GM19099 (cell line): ENCODE results near the gene FAM234B.

Source experiments
- POLR2A ChIP-seq: IDR thresholded peaks from 3 replicates; pipeline ENCODE4 v1.6.1; 2011; ENCODE audit warnings: low read depth; ENCODE audit not compliant: insufficient read length; ENCODE audit errors: extremely low read depth

Gene FAM234B

DNA sequence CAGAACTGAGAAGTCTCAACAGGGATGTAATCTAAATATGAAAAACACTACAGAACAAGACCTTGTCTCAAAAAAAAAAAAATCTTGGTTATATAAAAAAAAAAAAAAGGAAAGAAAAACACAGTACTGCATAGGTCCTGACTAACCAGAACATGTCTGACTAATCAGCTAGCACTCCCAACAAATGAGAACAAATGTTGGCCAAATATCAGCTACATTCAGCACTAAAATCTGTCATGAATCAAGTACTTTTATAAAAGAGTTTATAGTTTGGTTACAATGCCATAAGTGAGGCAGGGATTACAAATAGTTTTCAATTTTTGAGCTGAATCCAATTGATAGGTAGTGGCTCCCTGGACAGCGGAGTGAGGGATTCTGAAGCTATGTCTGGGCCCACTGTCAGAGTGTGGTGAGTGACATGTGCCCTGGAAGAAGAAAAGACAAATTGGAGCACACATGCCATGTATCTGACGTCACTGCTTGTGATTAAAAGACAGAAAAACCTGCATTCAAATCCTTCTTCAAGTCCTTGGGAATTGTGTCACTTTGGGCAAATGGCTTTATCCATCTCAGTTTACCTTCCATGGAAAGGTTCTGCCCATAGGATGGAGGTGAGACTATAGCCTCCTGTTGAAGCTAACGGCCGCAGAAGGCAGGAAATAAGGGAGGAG, 5.6 kb upstream of the FAM234B start:
- no peak for TF ChIP-seq POLR2A

DNA sequence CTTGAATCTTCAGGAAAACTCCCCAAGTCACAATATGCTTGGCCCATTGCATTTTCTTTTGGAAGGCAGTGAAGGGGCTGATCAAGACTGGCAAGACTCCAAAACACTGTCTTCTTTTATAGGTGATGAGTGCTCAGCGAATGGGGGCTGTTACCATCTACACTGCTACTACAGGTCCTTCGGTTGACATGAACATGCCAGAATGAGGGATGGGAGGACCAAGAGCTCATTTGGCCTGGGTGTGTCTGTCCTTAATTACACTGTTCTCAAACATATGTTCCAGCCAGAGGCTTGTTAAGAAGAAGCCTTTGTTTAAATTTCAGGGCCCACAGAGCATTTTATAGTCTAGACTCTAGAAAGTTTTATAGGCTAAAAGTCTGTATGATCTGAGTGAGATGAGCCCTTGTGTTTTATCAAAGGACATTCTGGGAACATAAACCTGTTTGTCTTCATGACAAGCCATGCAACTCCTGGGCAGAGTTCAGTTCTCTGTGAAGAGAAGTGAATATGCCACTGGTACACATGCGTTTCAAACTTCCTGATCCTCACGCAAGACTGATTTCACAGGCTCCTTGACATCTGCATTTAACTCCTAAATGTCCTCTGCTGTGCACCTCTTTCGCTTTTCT, 4.7 kb upstream of the FAM234B start:
- TF ChIP-seq POLR2A: no peak

DNA sequence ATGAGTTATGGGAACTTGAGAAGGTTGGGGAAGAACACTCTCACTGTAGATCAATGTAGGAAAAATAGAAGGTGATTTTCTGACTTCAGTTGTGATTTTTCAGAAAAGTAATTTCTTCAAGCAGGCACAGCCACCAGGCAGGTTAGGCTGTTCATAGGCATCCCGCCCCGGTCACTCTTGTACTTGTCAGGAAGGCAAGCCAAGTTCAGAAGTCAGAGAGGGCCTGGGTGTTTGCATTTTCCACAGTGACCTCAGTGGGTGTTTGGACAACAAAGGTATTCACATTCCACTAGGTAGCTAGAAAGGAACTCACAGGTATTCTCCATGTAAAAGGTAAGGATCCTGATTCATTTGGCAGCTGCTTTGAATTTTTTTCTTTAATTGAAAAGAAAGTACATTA, 3.0 kb upstream of the FAM234B start:
- no peak for TF ChIP-seq POLR2A

DNA sequence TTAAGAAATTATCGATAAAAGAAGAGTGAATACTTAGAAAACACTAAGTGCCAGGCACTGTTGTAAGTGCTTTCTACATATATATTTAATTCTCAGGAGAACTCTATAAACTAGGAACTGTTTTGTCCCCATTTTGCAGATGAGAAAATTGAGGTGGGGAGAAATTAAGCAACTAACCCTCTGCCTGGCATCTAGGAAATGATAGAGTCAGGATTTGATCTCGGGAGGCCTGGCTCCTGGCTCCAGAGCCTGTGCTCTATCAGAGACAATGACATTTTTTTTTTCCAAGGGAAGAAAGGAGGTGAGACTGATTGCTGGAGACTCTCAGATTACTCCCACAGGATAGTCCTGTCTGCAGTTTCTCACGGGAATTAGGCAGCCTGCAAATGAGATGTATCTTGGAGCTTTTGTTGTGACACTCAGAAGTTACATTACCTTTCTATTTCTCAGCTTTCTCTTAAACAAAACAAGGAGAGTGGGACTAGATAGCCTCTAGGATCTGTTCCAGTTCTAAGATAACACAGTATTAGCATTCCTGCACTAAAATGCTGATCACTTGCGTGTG, 1.4 kb upstream of the FAM234B start:
- no peak for TF ChIP-seq POLR2A

DNA sequence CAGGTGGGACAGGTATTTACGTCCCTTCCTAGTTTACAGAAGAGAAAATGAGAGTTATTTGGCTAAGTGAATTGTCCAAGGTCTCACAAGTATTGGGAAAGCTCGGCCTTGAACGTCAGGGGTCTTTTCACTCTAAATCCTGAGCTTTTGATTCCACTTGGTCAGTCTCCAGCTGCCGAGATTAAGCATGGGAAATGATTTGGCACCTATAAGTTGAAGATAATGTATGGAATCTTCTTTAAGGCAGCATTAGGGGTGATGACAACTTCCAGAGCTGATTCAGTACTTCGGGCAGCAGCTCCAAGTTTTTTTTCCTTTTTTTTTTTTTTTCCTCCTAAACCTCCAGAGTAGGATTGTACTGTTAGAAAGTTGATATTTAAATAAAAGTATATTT, 722 bp downstream of the FAM234B start:
- TF ChIP-seq POLR2A: no peak

DNA sequence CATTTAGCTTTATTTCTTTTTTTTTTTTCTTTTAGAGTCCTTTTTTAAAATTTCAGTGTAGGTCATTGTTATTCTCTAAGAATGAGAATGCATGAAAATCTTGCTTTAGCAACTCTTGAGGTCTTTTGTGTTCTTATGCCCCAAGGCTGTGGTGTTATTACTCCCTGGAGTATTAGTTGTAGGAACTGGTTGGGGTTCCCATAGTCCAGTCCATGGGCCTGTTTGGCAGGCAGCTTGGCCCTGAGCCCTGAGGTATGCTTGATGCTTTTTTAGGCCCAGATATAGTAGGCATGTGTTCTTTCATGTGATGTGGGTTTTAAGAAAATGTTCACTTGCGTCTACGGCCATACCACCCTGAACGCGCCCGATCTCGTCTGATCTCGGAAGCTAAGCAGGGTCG, 1.6 kb downstream of the FAM234B start:
- TF ChIP-seq POLR2A: no peak

DNA sequence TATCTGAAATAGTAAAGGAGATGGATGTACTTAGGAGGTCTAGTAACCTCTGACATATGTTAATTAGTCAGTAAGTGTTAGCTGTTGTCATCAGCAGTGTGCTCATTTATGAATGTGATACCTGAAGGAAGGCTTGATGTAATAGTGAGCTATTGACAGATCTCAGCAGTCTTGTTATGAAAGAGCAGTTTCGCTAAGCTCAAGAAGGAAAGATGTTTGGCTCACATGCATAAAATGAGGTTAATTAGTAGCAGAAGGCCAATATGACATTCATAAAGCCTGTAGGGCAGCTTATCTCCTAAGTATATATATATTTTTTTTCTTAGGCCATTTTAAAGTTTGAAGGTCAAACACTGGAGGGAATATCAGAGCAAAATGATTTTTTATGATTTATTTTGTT, 2.8 kb downstream of the FAM234B start:
- TF ChIP-seq POLR2A: no peak

DNA sequence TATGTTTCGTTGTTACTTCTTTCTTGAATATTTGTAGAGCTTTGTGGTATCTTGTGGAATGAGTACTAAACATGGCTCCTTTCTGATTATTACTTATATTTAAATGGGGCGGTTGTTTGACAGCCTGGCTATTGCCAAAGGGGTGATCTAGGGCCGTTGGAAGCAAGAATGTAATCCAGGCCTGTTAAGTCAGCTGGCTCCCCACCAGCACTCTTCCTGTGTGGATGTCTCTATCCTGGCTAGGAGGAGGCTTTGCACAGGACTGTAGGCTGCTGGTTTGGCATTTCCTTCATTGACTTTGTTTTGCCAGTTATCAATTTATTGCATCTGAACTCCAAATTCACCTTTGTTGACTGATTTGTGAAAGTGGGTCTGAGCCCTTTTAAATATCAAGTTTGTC, 5.6 kb downstream of the FAM234B start:
- no peak for TF ChIP-seq POLR2A

DNA sequence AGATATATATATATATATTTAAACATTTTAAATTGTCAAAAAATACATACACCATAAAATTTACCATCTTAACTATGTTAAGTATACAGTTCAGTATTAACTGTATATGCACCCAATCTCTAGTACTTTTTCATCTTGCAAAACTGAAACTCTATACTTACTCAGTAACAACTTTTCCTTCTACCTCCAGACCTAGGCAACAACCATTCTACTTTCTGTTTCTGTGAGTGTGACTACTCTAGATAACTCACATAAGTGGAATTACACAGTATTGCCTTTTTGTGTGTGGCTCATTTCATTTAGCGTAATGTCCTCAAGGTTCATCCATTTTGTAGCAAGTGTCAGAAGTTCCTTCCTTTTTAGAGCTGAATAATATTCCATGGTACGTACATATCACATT, 8.2 kb downstream of the FAM234B start:
- TF ChIP-seq POLR2A: no peak

DNA sequence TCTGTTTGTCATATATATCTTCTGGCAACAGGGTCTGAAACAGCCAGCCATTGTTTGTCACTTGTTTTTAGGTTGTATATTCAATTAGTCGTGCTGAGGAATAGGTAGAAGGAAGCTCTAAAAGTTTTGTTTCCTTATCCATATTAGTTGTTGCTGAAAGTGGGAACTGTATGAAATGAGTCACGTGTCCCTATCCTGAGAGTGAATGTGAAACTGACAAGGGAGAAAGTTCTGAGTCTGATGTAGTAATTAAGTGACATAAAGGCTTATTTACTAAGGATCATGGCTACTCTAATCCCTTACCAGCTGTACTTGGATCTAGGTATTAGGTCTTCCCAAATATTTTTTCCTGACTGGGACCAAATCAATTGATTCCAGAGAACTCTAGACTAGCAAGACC, 16.4 kb downstream of the FAM234B start:
- TF ChIP-seq POLR2A: no peak

DNA sequence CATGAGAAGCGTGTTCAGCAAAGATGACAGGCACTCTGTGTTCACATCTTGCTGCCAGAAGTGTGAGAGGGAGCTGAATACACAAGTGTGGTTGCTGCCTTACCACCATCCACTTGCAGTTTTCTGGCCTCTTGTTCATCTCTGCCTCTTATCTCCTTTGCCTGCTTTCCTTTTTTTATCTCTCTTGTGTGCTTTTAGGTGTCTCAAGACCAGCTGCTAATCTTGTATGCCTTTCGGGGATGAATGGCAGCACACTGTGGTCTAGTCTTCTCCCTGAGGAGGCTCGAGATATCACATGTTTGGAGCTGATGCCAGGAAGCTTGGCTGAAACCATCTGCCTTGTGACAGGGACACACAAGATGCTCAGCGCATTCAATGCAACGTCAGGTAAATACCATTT, 17.2 kb downstream of the FAM234B start:
- TF ChIP-seq POLR2A: no peak

DNA sequence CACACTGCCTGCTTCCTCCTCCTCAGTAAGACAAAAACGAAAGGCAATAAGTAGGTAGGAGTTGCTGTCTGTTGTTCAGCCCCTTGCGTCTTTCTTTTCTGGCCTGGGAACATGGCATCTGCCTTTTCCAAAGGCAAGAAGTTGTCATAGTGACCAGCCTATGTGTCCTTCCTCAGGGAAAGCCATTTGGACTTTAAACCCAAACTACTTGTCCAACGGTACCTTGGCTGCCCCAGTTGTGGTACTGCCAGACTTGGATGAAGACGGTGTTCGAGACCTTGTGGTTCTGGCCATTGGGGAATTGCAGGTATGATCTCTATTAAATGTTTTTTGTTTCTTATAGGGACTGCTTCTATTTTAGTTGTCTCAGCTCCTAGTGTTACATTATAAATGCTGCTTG, 18.5 kb downstream of the FAM234B start:
- TF ChIP-seq POLR2A: no peak

DNA sequence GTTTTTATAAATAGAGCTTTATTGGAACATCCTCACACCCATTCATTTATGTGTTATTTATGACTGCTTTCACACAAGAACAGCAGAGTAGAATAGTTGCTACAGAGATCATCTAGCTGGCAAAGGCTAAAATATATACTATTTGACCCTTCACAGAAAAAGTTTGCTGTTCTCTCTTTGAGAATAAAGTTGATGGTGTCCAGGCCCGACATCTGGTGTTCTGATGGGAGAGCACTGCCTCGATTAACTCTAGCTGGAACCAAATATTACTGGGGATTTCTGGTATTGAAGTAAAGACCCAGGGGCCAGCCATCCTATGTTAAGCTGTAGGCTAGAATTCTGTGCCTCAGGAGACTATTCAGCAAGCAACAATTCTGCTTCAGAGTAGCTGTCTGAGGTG, 21.8 kb downstream of the FAM234B start:
- TF ChIP-seq POLR2A: no peak

DNA sequence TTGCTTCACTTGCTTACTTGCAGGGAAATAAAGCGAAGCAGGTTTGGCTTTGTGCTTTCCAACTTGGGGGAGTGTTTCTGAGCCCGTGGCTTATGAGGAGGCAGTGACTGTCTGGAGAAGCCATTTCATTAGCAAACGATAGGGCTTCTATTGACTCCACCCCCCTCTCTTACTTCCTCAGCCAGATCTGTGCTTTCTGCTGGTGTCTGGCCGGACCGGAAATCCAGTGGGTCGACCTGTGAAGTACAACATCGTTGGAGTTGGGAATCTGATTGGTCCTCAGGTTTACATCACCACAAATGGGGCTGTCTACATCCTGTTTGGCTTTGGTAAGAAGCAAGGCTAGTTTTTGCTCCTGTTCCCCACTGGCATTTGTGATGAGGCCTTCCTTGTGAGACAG, 22.3 kb downstream of the FAM234B start:
- no peak for TF ChIP-seq POLR2A

DNA sequence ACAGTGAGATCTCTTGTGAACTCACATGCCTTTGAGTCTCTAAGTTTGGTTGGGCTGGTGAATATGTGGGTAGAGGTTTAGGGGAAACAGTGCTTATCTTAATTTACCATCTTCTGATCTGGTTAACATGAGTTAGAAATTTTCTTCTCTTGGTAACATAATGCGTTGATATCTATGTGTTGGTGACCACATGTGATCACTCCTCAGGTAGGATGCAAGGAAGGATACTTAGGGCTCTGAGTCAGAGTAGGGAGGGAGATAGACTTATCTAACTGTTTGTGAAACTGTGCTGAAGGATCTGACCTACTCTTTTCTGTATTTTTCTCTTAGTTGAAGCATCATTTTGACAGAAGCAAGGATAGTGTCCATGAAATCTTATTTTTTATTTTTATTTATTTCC, 23.1 kb downstream of the FAM234B start:
- TF ChIP-seq POLR2A: no peak

DNA sequence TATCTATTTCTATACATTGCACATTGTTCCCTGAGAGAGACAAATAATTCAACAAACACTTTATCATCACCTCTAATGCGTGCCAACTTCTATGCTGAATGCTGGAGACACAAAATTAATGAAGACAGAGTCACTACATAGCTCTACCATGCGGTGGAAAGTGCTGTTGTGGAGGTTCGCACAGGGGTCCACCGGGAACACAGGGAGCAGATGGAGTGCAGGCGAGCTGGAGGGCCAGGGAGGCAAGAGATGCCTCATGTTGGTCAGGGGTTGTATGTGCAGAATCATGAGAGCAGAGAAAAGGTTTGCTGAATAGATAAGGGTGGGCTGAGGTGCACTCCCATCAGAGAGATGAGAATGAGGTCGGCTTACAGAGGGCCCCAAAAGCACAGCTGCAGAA, 25.2 kb downstream of the FAM234B start:
- TF ChIP-seq POLR2A: no peak
